Measurements from ENCODE around the gene MARS2. TPM values are rescaled to one million over a fixed set of nuclear protein-coding genes. Genes with fewer than 3 reads are reported as not detected.

MARS2 gene
- total RNA-seq, 1 experiment from 2014 or later = 14.4 TPM

GRCh38 chr2:197657562-197657961 lies 47.6 kb upstream of the MARS2 start:
- Histone ChIP-seq H3K4me3 (replicated peaks in 1 of 2; ENCODE audit: low read depth in 1 of 2, low read length in 2 of 2) (no peak overlapping the region), H3K27ac (ENCODE audit: low read depth, low read length) (no peak overlapping the region), H3K9me3 (ENCODE audit: control insufficient read depth in 1 of 2, insufficient read depth in 1 of 2, low read depth in 1 of 2, low read length in 2 of 2) (no peaks in the 10 kb centered on the region), H2AFZ (ENCODE audit: low read depth, low read length, poor library complexity, severe bottlenecking) (no peak overlapping the region), H3K9me2 (ENCODE audit: insufficient read depth) (no peaks in the 10 kb centered on the region), H3K4me1 (ENCODE audit: control insufficient read depth in 1 of 2, insufficient read depth in 2 of 2, low read length in 2 of 2) (no peaks in the 10 kb centered on the region), H3K36me3 (ENCODE audit: control insufficient read depth in 1 of 2, insufficient read depth in 2 of 2, low read length in 2 of 2) (no peaks in the 10 kb centered on the region), H3K4me2 (ENCODE audit: low read length) (no peak overlapping the region), H3K9ac (ENCODE audit: low read length) (no peak overlapping the region), H3K27me3 (ENCODE audit: insufficient read depth, low read length) (no peaks in the 10 kb centered on the region), H3K79me2 (ENCODE audit: insufficient read depth, low read length) (no peaks in the 10 kb centered on the region), H4K20me1 (ENCODE audit: insufficient read depth) (no peaks in the 10 kb centered on the region)
- ATAC-seq (no peak), DNase-seq (ENCODE audit: low read depth, low spot score) (no peak)
- ChIA-PET RAD21 (ENCODE audit: low non-redundant PET in 1 of 2, low total read pairs in 2 of 2, uncharacterized antibody in 2 of 2, unreplicated experiment in 2 of 2) (no interaction called here), POLR2A (no interaction called here), CTCF (no interaction called here)
- intact Hi-C loops (cut with micrococcal nuclease) = no loop called here
- no peak for TF ChIP-seq ZNF274 (IDR thresholded peaks at IDR 0.05; ENCODE audit: low read depth, low read length)
- no peak for TF ChIP-seq YY1 (IDR thresholded peaks at IDR 0.05; ENCODE audit: extremely low read depth, insufficient replicate concordance, low read depth, low read length)
- TF ChIP-seq SRF (IDR thresholded peaks at IDR 0.05; ENCODE audit: low read depth) = no peak
- no peak for TF ChIP-seq SP1 (IDR thresholded peaks at IDR 0.05; ENCODE audit: low read depth)
- TF ChIP-seq TCF7L2 (IDR thresholded peaks at IDR 0.05; ENCODE audit: borderline replicate concordance, extremely low read depth, insufficient read depth, insufficient read length) = no peak
- BruUV-seq (replicated peaks) = no TSS peak

GRCh38 chr2:197661626-197662025 lies 43.5 kb upstream of the MARS2 start:
- ChIA-PET POLR2A (no interaction called here), RAD21 (ENCODE audit: low non-redundant PET in 1 of 2, low total read pairs in 2 of 2, uncharacterized antibody in 2 of 2, unreplicated experiment in 2 of 2) (no interaction called here), CTCF (no interaction called here)
- H3K4me2 ChIP-seq (ENCODE audit: low read length) = no peak overlapping the region
- H3K9me3 ChIP-seq (ENCODE audit: control insufficient read depth in 1 of 2, insufficient read depth in 1 of 2, low read depth in 1 of 2, low read length in 2 of 2) = no peaks in the 10 kb centered on the region
- no TSS peak for BruUV-seq (replicated peaks)
- H3K27me3 ChIP-seq (ENCODE audit: insufficient read depth, low read length) = no peaks in the 10 kb centered on the region
- no peak for ATAC-seq
- no peaks in the 10 kb centered on the region for H3K36me3 ChIP-seq (ENCODE audit: control insufficient read depth in 1 of 2, insufficient read depth in 2 of 2, low read length in 2 of 2)
- H3K4me1 ChIP-seq (ENCODE audit: control insufficient read depth in 1 of 2, insufficient read depth in 2 of 2, low read length in 2 of 2) = no peaks in the 10 kb centered on the region
- H3K9ac ChIP-seq (ENCODE audit: low read length) = no peak overlapping the region
- H3K27ac ChIP-seq (ENCODE audit: low read depth, low read length) = no peak overlapping the region
- intact Hi-C loops (cut with micrococcal nuclease) = no loop called here
- H3K9me2 ChIP-seq (ENCODE audit: insufficient read depth) = no peaks in the 10 kb centered on the region
- H4K20me1 ChIP-seq (ENCODE audit: insufficient read depth) = no peaks in the 10 kb centered on the region
- H3K79me2 ChIP-seq (ENCODE audit: insufficient read depth, low read length) = no peaks in the 10 kb centered on the region
- H2AFZ ChIP-seq (ENCODE audit: low read depth, low read length, poor library complexity, severe bottlenecking) = no peak overlapping the region
- no peak overlapping the region for H3K4me3 ChIP-seq (replicated peaks in 1 of 2; ENCODE audit: low read depth in 1 of 2, low read length in 2 of 2)
- no peak for DNase-seq (ENCODE audit: low read depth, low spot score)
- TF ChIP-seq EZH2phosphoT487 (IDR thresholded peaks at IDR 0.05; ENCODE audit: borderline replicate concordance) = no peak
- no peak for TF ChIP-seq ATF3 (IDR thresholded peaks at IDR 0.05)
- no peak for TF ChIP-seq TCF7L2 (IDR thresholded peaks at IDR 0.05; ENCODE audit: borderline replicate concordance, extremely low read depth, insufficient read depth, insufficient read length)
- no peak for TF ChIP-seq EZH2 (IDR thresholded peaks at IDR 0.05)
- no peak for TF ChIP-seq EGR1 (IDR thresholded peaks at IDR 0.05; ENCODE audit: low read depth)
- TF ChIP-seq MAX (IDR thresholded peaks at IDR 0.05) = no peak
- no peak for TF ChIP-seq ZFX (IDR thresholded peaks at IDR 0.05)
- no peak for TF ChIP-seq REST (IDR thresholded peaks at IDR 0.05; ENCODE audit: low read depth)
- TF ChIP-seq CBX3 (IDR thresholded peaks at IDR 0.05; ENCODE audit: low read depth) = no peak
- TF ChIP-seq JUND (IDR thresholded peaks at IDR 0.05) = no peak
- TF ChIP-seq FOSL1 (IDR thresholded peaks at IDR 0.05; ENCODE audit: low read depth) = no peak
- TF ChIP-seq SP1 (IDR thresholded peaks at IDR 0.05; ENCODE audit: low read depth) = no peak
- TF ChIP-seq ZBTB33 (IDR thresholded peaks at IDR 0.05; ENCODE audit: extremely low read depth, insufficient replicate concordance, low read length) = no peak
